NCI-H2171 treated with DMSO at 0.1 percent for 48 hours (cell line): ENCODE results near the gene ART5.
"Not testable (repeated sequence)": the region's sequence is repeated elsewhere in the genome, so short reads cannot be mapped to it uniquely, and the experiment has no call there.

Source experiments
- DNase-seq: peaks from one replicate; lab custom pipeline; 2025; lab: John Stamatoyannopoulos, UW

Gene ART5

GRCh38 chr11:3617990-3618389 is 23.8 kb downstream of the ART5 start:
- DNase-seq = no peak

- no peak for DNase-seq
Observed at GRCh38 chr11:3616721-3617460, 24.9 kb downstream of the ART5 start.

GRCh38 chr11:3615998-3616397 is 25.8 kb downstream of the ART5 start:
- no peak for DNase-seq

- no peak for DNase-seq
Observed at GRCh38 chr11:3614742-3615171, 27.0 kb downstream of the ART5 start.

GRCh38 chr11:3613998-3614741 is 27.6 kb downstream of the ART5 start:
- no peak for DNase-seq

GRCh38 chr11:3611976-3612678 is 29.7 kb downstream of the ART5 start:
- no peak for DNase-seq

- DNase-seq = no peak
Observed at GRCh38 chr11:3610846-3611245, 30.9 kb downstream of the ART5 start.

- DNase-seq = peak; percentile 0
Observed at GRCh38 chr11:3609416-3610265, 32.2 kb downstream of the ART5 start.

GRCh38 chr11:3605771-3606203 is 36.0 kb downstream of the ART5 start:
- DNase-seq = no peak

GRCh38 chr11:3605283-3605662 is 36.5 kb downstream of the ART5 start:
- no peak for DNase-seq

- DNase-seq = no peak
Observed at GRCh38 chr11:3604167-3604566, 37.6 kb downstream of the ART5 start.

GRCh38 chr11:3600201-3600600 is 41.6 kb downstream of the ART5 start:
- not testable (repeated sequence) for DNase-seq

GRCh38 chr11:3597743-3598142 is 44.0 kb downstream of the ART5 start:
- DNase-seq = not testable (repeated sequence)

GRCh38 chr11:3591326-3591725 is 50.5 kb downstream of the ART5 start:
- DNase-seq = not testable (repeated sequence)

- DNase-seq = peak; percentile 5
Observed at GRCh38 chr11:3590193-3590592, 51.6 kb downstream of the ART5 start.

GRCh38 chr11:3588776-3589175 is 53.0 kb downstream of the ART5 start:
- not testable (repeated sequence) for DNase-seq
